ENCODE results near the gene CDH23.

The CDH23 gene

GRCh38 chr10:71368176-71368575 lies 28.5 kb upstream of the CDH23 start:
- no peak for DNase-seq (ENCODE audit: low read depth)
- TF ChIP-seq CTCF (IDR thresholded peaks at IDR 0.05; ENCODE audit: insufficient read depth, low read depth, low read length, missing control alignments) = no peak
- H3K4me3 ChIP-seq (ENCODE audit: low read length) = no peak overlapping the region

GRCh38 chr10:71368643-71369042 lies 28.1 kb upstream of the CDH23 start:
- no peak for DNase-seq (ENCODE audit: low read depth)
- H3K4me3 ChIP-seq (ENCODE audit: low read length) = no peak overlapping the region
- TF ChIP-seq CTCF (IDR thresholded peaks at IDR 0.05; ENCODE audit: insufficient read depth, low read depth, low read length, missing control alignments) = no peak

GRCh38 chr10:71369602-71370001 lies 27.1 kb upstream of the CDH23 start:
- H3K4me3 ChIP-seq (ENCODE audit: low read length) = no peak overlapping the region
- no peak for TF ChIP-seq CTCF (IDR thresholded peaks at IDR 0.05; ENCODE audit: insufficient read depth, low read depth, low read length, missing control alignments)
- DNase-seq (ENCODE audit: low read depth) = no peak

GRCh38 chr10:71370031-71370430 lies 26.7 kb upstream of the CDH23 start:
- no peak for TF ChIP-seq CTCF (IDR thresholded peaks at IDR 0.05; ENCODE audit: insufficient read depth, low read depth, low read length, missing control alignments)
- DNase-seq (ENCODE audit: low read depth) = no peak

GRCh38 chr10:71371750-71372166 lies 25.0 kb upstream of the CDH23 start:
- no peak for DNase-seq (ENCODE audit: low read depth)
- TF ChIP-seq CTCF (IDR thresholded peaks at IDR 0.05; ENCODE audit: insufficient read depth, low read depth, low read length, missing control alignments) = no peak
- H3K4me3 ChIP-seq (ENCODE audit: low read length) = no peak overlapping the region

More at GRCh38 chr10:71370031-71370430, 26.7 kb upstream of the CDH23 start:
- no peak overlapping the region for H3K4me3 ChIP-seq (ENCODE audit: low read length)

- no peak for DNase-seq (ENCODE audit: low read depth)
- no peak for TF ChIP-seq CTCF (IDR thresholded peaks at IDR 0.05; ENCODE audit: insufficient read depth, low read depth, low read length, missing control alignments)
- H3K4me3 ChIP-seq (ENCODE audit: low read length) = no peak overlapping the region
Observed at GRCh38 chr10:71372882-71373495, 23.7 kb upstream of the CDH23 start.

Data from epithelial cell of esophagus (primary cell).